Kidney (tissue), 14 donors: ENCODE data around the gene BTK. TPM values are rescaled to one million over a fixed set of nuclear protein-coding genes. Genes with fewer than 3 reads are reported as not detected.
"Not testable (repeated sequence)": the region's sequence is repeated elsewhere in the genome, so short reads cannot be mapped to it uniquely, and the experiment has no call there.

Source experiments
- DNase-seq, 5 donors: peaks; one replicate each; pipeline ENCODE4 v3.0.0-alpha.2; 2013 to 2020
- FAIRE-seq: peaks from 2 replicates; lab custom pipeline; 2012; peaks lifted over from hg19 to GRCh38; lab: Jason Lieb, UNC
- H3K27ac ChIP-seq, 2 donors: one replicate each; pipeline ENCODE4 v1.7.0; 2013; ENCODE audit warnings: low read depth in 2 of 2, low read length in 2 of 2, inconsistent platforms in 1 of 2
- H3K27me3 ChIP-seq: one replicate; pipeline ENCODE4 v1.7.1; 2013; ENCODE audit warnings: low read length, inconsistent platforms; ENCODE audit not compliant: control insufficient read depth, insufficient read depth
- H3K36me3 ChIP-seq, 3 donors: one replicate each; pipeline versions ENCODE4 v1.7.0 to v1.7.1; 2013; ENCODE audit warnings: low read length in 3 of 3, control low read depth in 1 of 3, inconsistent platforms in 1 of 3; ENCODE audit not compliant: insufficient read depth in 3 of 3, control insufficient read depth in 2 of 3
- H3K4me1 ChIP-seq, 3 donors: one replicate each; pipeline versions ENCODE4 v1.7.0 to v1.7.1; 2013; ENCODE audit warnings: low read length in 3 of 3, inconsistent platforms in 1 of 3, low read depth in 1 of 3; ENCODE audit not compliant: control insufficient read depth in 2 of 3, insufficient read depth in 2 of 3
- H3K4me3 ChIP-seq, 3 donors: one replicate each; pipeline versions ENCODE4 v1.7.0 to v1.8.1; 2013; ENCODE audit warnings: low read length in 3 of 3, control low read depth in 1 of 3, inconsistent platforms in 1 of 3
- H3K9ac ChIP-seq, 3 donors: one replicate each; pipeline versions ENCODE4 v1.7.0 to v1.7.1; 2013; ENCODE audit warnings: low read length in 3 of 3, control low read depth in 1 of 3, inconsistent platforms in 1 of 3
- H3K9me3 ChIP-seq, 3 donors: one replicate each; pipeline versions ENCODE4 v1.7.0 to v1.7.1; 2013; ENCODE audit warnings: low read length in 3 of 3, control low read depth in 1 of 3, inconsistent platforms in 1 of 3; ENCODE audit not compliant: control insufficient read depth in 2 of 3, insufficient read depth in 1 of 3
- CTCF ChIP-seq: IDR thresholded peaks from 3 replicates; pipeline ENCODE4 v1.5.1; 2012; ENCODE audit warnings: mild to moderate bottlenecking, moderate library complexity, borderline replicate concordance; ENCODE audit not compliant: insufficient read depth; ENCODE audit errors: extremely low read depth
- intact Hi-C: fragments of 100-400 bp; cut with DNase I; formaldehyde crosslinking; loops from one replicate; pipeline ENCODE4 v1.11.1; 2022
- polyA plus RNA-seq: library from polyadenylated mRNA; stranded (reverse); fragments of 350-450 nt; fragmentation: Illumina TruSeq; extraction: RNeasy Lipid Tissue Mini Kit (QIAGEN cat#74804); gene quantifications from one replicate; pipeline ENCODE4 v1.2.3, GENCODE V29; 2014; ENCODE audit warnings: low read depth, low replicate concordance; ENCODE audit not compliant: insufficient read depth
- total RNA-seq: library from RNA; stranded (reverse); fragmentation: NEBNext Ultra II Directional; extraction: Animal tissue kit (Norgen Biotek cat#: 25700); gene quantifications from one replicate; pipeline ENCODE4 v1.2.1, GENCODE V29; 2021
- donor health status: control.
- donor health status: control.
- donor health status: control.
- donor health status: control.
- donor health status: control.
- donor health status: DM: yes; HTN: yes; CAD: no.
- donor health status: Normal renal cell carcinoma (clear cell type).

BTK gene
- total and polyA plus RNA-seq, 2 donors from 2014 or later, result 0.77 to 13.9 TPM

- Histone ChIP-seq H3K27ac (peak within 1 kb of the TSS; percentile 85 to 89), H3K36me3 (no peaks in the 10 kb centered on the region), H3K4me1 (peaks cover 0 to 2% (median 0%) of the 10 kb centered on the region in 3 donors), H3K4me3 (peak within 1 kb of the TSS; percentile 76 to 83 (median 81)), H3K9me3 (no peaks in the 10 kb centered on the region), H3K27me3 (no peaks in the 10 kb centered on the region), H3K9ac (peak within 1 kb of the TSS in 2 of 3 donors; percentile 65 to 76)
- DNase-seq, result peak; percentile 79 to 92 (median 89)
- no peak for TF ChIP-seq CTCF
- intact Hi-C loops, result no loop called here
- FAIRE-seq, result no peak
Observed at GRCh38 chrX:101348452-101349192, 37.4 kb downstream of the BTK start, which contains the start of gene TIMM8A. TSS of gene TIMM8A (minus strand) at chrX:101348742. CDS start at chrX:101348664, 78 bp downstream.

GRCh38 chrX:101347859-101348451 is 38.0 kb downstream of the BTK start:
- H3K4me1 ChIP-seq, result peaks cover 0 to 2% (median 0%) of the 10 kb centered on the region in 3 donors
- peak overlapping the region in 2 of 3 donors; percentile 65 to 76 for H3K9ac ChIP-seq
- no peaks in the 10 kb centered on the region for H3K27me3 ChIP-seq
- DNase-seq (peak in 1 of 5 donors; percentile 3), FAIRE-seq (no peak)
- H3K36me3 ChIP-seq, result no peaks in the 10 kb centered on the region
- peak overlapping the region; percentile 76 to 83 (median 81) for H3K4me3 ChIP-seq
- H3K27ac ChIP-seq, result peak overlapping the region in 1 of 2 donors; percentile 89
- intact Hi-C loops, result no loop called here
- TF ChIP-seq CTCF, result no peak
- H3K9me3 ChIP-seq, result no peaks in the 10 kb centered on the region

GRCh38 chrX:101337776-101338271 is 48.2 kb downstream of the BTK start:
- FAIRE-seq, result no peak
- no peaks in the 10 kb centered on the region for H3K4me1 ChIP-seq
- H3K27ac ChIP-seq, result no peak overlapping the region
- H3K4me3 ChIP-seq, result no peak overlapping the region
- H3K27me3 ChIP-seq, result no peaks in the 10 kb centered on the region
- no peaks in the 10 kb centered on the region for H3K36me3 ChIP-seq
- DNase-seq, result no peak
- TF ChIP-seq CTCF, result no peak
- intact Hi-C loops, result no loop called here
- no peaks in the 10 kb centered on the region for H3K9me3 ChIP-seq
- no peak overlapping the region for H3K9ac ChIP-seq

GRCh38 chrX:101334310-101334709 is 51.7 kb downstream of the BTK start:
- H3K4me1 ChIP-seq, H3K27ac ChIP-seq, DNase-seq, intact Hi-C loops, FAIRE-seq, H3K4me3 ChIP-seq, H3K36me3 ChIP-seq, H3K9me3 ChIP-seq, H3K9ac ChIP-seq, H3K27me3 ChIP-seq: not testable (repeated sequence)

- H3K27ac ChIP-seq, H3K9ac ChIP-seq, H3K36me3 ChIP-seq, intact Hi-C loops, H3K4me3 ChIP-seq, H3K27me3 ChIP-seq, FAIRE-seq, H3K9me3 ChIP-seq, H3K4me1 ChIP-seq, DNase-seq: not testable (repeated sequence)
Observed at GRCh38 chrX:101326600-101326999, 59.4 kb downstream of the BTK start.
